22Rv1 (cell line): ENCODE measurements around the gene ANKK1.

ENCODE experiments used
- H3K27ac ChIP-seq: fragments of 450-650 bp; 2 replicates; pipeline ENCODE4 v1.5.1; 2017
- CTCF ChIP-seq: fragments of 450-650 bp; IDR thresholded peaks from 2 replicates; pipeline ENCODE4 v1.5.1; 2017; ENCODE audit warnings: mild to moderate bottlenecking
- ZFX ChIP-seq: fragments of 450-650 bp; IDR thresholded peaks from 2 replicates; pipeline ENCODE4 v1.6.1; 2017; ENCODE audit warnings: antibody characterized with exemption, borderline replicate concordance

Gene ANKK1

GRCh38 chr11:113419454-113420003, 31.9 kb downstream of the ANKK1 start:
- H3K27ac ChIP-seq: no peak overlapping the region
- TF ChIP-seq ZFX (no peak), CTCF (no peak)

GRCh38 chr11:113420808-113421207, 33.2 kb downstream of the ANKK1 start:
- TF ChIP-seq ZFX (no peak), CTCF (no peak)
- H3K27ac ChIP-seq: no peak overlapping the region

GRCh38 chr11:113426686-113427085, 39.1 kb downstream of the ANKK1 start:
- H3K27ac ChIP-seq: no peak overlapping the region
- no peak for TF ChIP-seq ZFX
- no peak for TF ChIP-seq CTCF

- H3K27ac ChIP-seq: no peak overlapping the region
- TF ChIP-seq CTCF (no peak), ZFX (no peak)
Observed at GRCh38 chr11:113431746-113432145, 44.2 kb downstream of the ANKK1 start.

- H3K27ac ChIP-seq: no peak overlapping the region
- TF ChIP-seq CTCF: no peak
- TF ChIP-seq ZFX: no peak
Observed at GRCh38 chr11:113435190-113435968, 47.8 kb downstream of the ANKK1 start.

- TF ChIP-seq ZFX (no peak), CTCF (no peak)
- H3K27ac ChIP-seq: no peak overlapping the region
Observed at GRCh38 chr11:113436672-113437252, 49.2 kb downstream of the ANKK1 start.

GRCh38 chr11:113440816-113441215, 53.2 kb downstream of the ANKK1 start:
- H3K27ac ChIP-seq: no peak overlapping the region
- TF ChIP-seq CTCF: no peak
- no peak for TF ChIP-seq ZFX
